ENCODE measurements around the gene FLVCR1.

The FLVCR1 gene

GRCh38 chr1:212884592-212884991 is 26.5 kb downstream of the FLVCR1 start:
- no peak for TF ChIP-seq REST (IDR thresholded peaks at IDR 0.05; ENCODE audit: insufficient read depth in 1 of 2, low read depth in 2 of 2, low read length in 2 of 2)
- no peak for TF ChIP-seq TAF1 (IDR thresholded peaks at IDR 0.05; ENCODE audit: borderline replicate concordance, insufficient read depth, low read length)
- no peak for TF ChIP-seq POLR2AphosphoS5 (IDR thresholded peaks at IDR 0.05; ENCODE audit: low read depth, low read length)
- no peak for TF ChIP-seq FOXP2 (optimal IDR thresholded peaks at IDR 0.05; ENCODE audit: borderline replicate concordance, extremely low read depth, extremely low read length, insufficient read depth)
- TF ChIP-seq SIN3A (IDR thresholded peaks at IDR 0.05; ENCODE audit: borderline replicate concordance, insufficient read depth, low read length), result no peak

GRCh38 chr1:212892108-212892507 is 34.0 kb downstream of the FLVCR1 start:
- no peak for TF ChIP-seq TAF1 (IDR thresholded peaks at IDR 0.05; ENCODE audit: borderline replicate concordance, insufficient read depth, low read length)
- TF ChIP-seq FOXP2 (optimal IDR thresholded peaks at IDR 0.05; ENCODE audit: borderline replicate concordance, extremely low read depth, extremely low read length, insufficient read depth), result no peak
- no peak for TF ChIP-seq REST (IDR thresholded peaks at IDR 0.05; ENCODE audit: insufficient read depth in 1 of 2, low read depth in 2 of 2, low read length in 2 of 2)
- TF ChIP-seq SIN3A (IDR thresholded peaks at IDR 0.05; ENCODE audit: borderline replicate concordance, insufficient read depth, low read length), result no peak

- TF ChIP-seq REST (IDR thresholded peaks at IDR 0.05; ENCODE audit: insufficient read depth in 1 of 2, low read depth in 2 of 2, low read length in 2 of 2), result no peak
- no peak for TF ChIP-seq FOXP2 (optimal IDR thresholded peaks at IDR 0.05; ENCODE audit: borderline replicate concordance, extremely low read depth, extremely low read length, insufficient read depth)
- no peak for TF ChIP-seq POLR2AphosphoS5 (IDR thresholded peaks at IDR 0.05; ENCODE audit: low read depth, low read length)
- TF ChIP-seq SIN3A (IDR thresholded peaks at IDR 0.05; ENCODE audit: borderline replicate concordance, insufficient read depth, low read length), result no peak
- TF ChIP-seq TAF1 (IDR thresholded peaks at IDR 0.05; ENCODE audit: borderline replicate concordance, insufficient read depth, low read length), result no peak
Measured at GRCh38 chr1:212899845-212900244, 41.8 kb downstream of the FLVCR1 start.

- TF ChIP-seq POLR2AphosphoS5 (IDR thresholded peaks at IDR 0.05; ENCODE audit: low read depth, low read length), result no peak
- TF ChIP-seq SIN3A (IDR thresholded peaks at IDR 0.05; ENCODE audit: borderline replicate concordance, insufficient read depth, low read length), result no peak
- no peak for TF ChIP-seq REST (IDR thresholded peaks at IDR 0.05; ENCODE audit: insufficient read depth in 1 of 2, low read depth in 2 of 2, low read length in 2 of 2)
- TF ChIP-seq TAF1 (IDR thresholded peaks at IDR 0.05; ENCODE audit: borderline replicate concordance, insufficient read depth, low read length), result no peak
- TF ChIP-seq FOXP2 (optimal IDR thresholded peaks at IDR 0.05; ENCODE audit: borderline replicate concordance, extremely low read depth, extremely low read length, insufficient read depth), result no peak
Measured at GRCh38 chr1:212901290-212901689, 43.2 kb downstream of the FLVCR1 start.

- no peak for TF ChIP-seq POLR2AphosphoS5 (IDR thresholded peaks at IDR 0.05; ENCODE audit: low read depth, low read length)
- no peak for TF ChIP-seq FOXP2 (optimal IDR thresholded peaks at IDR 0.05; ENCODE audit: borderline replicate concordance, extremely low read depth, extremely low read length, insufficient read depth)
- no peak for TF ChIP-seq REST (IDR thresholded peaks at IDR 0.05; ENCODE audit: insufficient read depth in 1 of 2, low read depth in 2 of 2, low read length in 2 of 2)
- no peak for TF ChIP-seq SIN3A (IDR thresholded peaks at IDR 0.05; ENCODE audit: borderline replicate concordance, insufficient read depth, low read length)
- no peak for TF ChIP-seq TAF1 (IDR thresholded peaks at IDR 0.05; ENCODE audit: borderline replicate concordance, insufficient read depth, low read length)
Measured at GRCh38 chr1:212902054-212902453, 44.0 kb downstream of the FLVCR1 start.
